HG02588 (cell line): ENCODE results near the gene FBLN5.
A peak's percentile ranks its signal among the peaks of the same experiment; 100 is the strongest.
"Not testable (repeated sequence)": the region's sequence is repeated elsewhere in the genome, so short reads cannot be mapped to it uniquely, and the experiment has no call there.

Experiments
- ATAC-seq: cut with Tn5 transposase; IDR thresholded peaks from one replicate; pipeline ENCODE4 v1.9.1; 2021; ENCODE audit warnings: mild to moderate bottlenecking, moderate library complexity; ENCODE audit not compliant: unreplicated experiment

The FBLN5 gene

DNA sequence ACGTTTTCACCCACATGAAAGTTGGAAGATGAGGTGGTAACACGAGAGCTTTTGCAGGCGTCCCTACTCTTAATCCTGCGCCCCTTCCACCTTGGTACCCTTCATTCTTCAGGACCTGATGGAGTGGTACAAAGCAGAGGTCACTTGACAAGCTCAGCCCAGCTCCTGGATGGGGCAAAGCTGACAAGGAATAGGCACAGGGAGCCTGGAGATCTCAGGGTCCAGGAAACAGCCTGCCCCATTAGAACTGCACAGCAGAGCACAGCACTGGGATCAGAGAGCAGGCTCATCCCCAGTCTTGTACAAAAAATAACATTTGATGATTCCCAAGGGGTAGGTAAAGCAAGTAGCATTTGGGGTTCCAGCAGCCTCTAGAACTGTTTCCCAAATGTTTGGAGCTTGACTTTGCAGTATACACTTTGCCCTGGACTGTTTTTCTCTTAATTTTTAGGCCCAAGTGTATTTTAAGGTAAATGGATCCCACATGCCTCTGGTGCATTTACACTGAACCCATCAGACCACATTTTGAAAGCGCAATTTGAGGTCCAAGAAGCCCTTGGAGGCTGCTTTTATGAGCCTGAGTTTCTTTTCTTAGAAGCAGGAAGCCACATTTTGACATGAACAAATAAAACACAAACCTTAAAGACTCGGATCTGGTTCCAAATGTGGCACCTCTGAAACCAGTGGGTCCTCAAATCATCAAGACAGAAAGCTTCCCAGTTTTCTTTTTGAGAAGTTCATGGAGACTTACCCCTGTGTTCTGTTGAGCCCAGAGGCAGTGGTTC, 80.8 kb downstream of the FBLN5 start:
- no peak for ATAC-seq

DNA sequence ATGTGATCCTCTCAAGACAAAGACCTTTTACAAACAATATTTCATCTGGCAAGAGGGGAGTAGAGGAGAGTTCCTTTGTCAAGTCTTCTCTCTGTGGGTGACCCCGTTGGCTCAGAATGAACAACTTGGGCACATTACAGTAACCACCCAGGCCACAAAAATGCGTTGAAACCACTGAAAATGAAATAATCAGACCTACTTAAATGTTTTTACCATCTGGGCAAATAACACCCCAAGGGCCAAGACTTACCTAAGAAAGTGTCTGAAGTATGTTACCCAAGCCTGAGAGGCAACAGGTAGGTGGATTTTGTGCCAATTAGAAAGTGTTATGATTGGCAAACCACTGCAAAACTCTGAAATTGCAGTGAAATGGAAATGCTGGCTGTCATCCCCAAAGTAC, 81.4 kb downstream of the FBLN5 start:
- ATAC-seq = no peak

DNA sequence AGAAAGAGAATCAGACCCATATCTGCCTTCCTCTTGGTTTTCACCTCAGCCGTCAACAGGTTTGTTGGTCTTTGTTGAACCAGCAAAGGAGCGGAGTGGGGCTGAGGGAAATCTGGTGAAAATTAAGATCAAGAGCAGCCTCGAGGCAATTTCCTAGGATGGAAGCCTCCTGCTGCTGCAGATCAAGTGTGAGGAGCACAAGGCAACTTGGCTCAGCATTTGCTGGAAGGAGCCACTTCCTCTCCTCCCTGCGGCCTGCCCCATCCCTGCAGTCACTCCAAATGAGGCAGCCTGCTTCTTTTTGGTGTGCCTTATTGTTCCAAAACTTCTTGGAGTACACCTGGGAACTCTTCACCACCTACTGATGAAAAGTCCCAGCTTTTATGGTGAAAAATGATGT, 85.1 kb downstream of the FBLN5 start:
- ATAC-seq = no peak

DNA sequence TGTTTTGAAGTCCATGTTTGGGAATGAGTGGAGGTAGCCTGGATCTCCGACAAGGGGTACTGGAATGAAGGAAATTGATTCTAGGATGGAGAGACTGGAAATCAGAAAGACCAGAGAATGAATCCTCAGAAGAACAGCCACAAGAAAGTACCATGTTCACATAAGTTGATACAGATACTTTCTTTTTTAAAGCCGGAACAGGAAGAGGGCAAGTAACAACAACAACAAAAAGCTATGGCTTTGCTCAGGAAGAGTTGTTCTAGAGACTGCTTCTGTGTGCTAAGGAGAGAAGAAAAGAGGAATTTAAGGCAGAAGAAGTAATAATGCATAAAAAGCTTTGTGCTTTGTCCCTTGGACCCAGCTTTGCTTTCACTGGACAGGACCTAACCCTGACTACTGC, 86.4 kb downstream of the FBLN5 start:
- ATAC-seq = no peak

DNA sequence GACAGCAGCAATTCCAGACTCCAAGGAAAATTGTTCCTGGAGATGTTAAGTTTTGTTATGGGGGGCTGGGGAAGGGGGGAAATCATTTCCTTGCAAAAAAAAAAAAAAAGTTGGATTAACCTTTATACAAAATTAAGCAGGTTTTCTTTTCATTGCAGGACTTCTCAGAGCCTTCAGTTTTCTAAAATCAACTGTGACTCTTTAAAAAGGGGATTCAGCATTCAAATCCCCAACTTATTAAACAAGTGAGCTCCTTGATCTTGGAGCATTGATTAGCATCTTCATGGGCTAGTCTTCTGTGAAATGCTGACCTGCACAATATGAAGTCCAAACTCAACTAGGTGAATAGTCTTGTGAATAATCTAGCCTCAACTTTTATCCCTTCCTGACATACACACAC, 87.3 kb downstream of the FBLN5 start:
- no peak for ATAC-seq

DNA sequence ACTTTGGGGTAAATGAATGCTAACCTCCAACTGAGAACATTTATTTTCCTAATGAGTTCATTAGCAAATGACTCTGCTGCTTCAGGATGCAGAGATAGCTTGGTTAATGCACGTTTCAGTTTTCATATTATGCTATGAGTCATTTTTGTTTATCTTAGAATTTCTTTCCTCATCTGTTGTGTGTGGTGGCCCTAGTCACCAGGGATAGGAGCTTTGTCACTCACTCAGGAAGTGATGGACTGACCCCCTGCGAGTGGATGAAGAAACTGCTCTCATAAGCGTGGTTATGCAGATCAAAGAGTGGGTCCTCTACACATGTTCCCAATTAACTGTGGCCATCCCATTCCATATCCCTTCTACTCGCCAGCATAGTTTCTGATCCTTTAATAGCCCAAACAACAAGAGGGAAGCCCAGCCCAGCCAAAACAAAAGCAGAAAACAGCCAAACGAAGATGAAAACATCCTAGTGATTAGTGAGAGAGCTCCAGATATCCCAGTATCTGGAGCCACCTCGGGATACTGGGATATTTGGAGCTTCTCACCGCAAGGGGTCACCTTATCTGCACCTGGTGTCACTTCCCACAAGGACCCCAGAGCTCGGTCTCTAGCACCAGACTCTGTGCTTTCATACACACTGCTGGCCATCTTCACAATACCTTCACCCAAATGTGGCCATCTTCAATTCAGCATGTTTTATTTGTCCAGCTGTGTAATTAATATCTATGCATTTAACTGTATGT, 88.8 kb downstream of the FBLN5 start:
- no peak for ATAC-seq

DNA sequence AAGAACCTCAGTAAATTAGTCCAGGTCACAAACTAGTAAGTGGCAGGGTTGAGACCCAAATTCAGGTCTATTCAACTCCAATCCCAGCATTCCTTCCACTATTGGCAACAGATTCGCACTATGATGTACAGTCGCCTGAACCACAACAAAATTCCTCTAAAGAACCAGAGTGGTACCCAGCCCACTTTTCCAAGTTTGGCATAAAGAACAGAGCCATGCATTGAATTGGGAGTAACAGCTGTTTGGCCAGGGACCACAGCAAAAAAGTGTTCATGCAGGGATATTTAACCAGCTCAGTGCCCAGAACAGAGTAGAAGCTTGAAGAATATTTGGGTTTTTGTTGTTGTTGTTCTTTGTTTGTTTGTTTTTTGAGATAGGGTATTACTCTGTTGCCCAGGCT, 89.9 kb downstream of the FBLN5 start:
- no peak for ATAC-seq

DNA sequence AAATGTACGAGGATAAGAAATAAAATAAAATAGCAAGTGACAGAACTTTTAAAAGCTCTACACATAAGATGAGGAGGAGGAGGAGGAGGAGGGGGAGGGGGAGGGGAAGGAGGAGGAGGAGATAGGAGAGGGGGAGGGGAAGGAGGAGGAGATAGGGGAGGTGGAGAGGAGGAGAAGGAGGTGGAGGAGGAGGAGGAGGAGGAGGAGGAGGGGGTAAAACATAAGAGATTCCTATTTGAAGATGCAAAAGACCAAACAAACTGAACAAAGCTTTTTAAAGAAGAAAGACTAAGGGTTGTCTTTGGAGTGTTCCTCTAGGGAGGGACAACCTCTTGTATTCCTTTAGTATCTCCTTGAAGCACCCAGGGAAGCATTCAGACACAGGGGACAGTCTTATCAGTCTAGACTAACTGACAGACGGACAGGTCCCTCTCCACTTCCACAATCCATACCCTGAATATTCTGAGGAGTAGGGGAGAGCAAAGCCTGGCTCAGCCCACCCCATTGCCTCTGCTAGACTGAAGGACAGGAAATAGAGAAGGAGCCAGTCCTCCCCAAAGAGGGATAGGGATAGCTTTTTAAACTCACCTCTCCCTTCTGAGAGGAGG, 93.1 kb downstream of the FBLN5 start:
- ATAC-seq = no peak

DNA sequence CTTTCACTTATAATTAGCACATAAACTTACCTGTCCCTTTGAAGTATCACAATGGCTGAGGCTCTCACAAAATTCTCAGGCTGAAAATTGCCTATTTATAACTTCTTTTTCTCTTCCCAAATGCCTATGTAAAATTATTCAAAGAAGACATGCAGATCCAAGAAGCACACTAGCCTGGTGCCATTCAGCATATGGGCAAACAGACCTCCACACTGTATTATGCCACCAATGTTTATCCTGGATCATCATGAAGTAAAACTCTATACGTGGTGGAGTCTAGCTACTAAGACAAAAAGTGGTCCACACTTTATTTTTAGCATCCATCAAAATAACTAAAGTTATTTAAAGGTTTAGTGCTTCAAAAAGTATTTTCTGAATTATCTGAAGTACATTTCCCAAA, 95.9 kb downstream of the FBLN5 start:
- no peak for ATAC-seq

DNA sequence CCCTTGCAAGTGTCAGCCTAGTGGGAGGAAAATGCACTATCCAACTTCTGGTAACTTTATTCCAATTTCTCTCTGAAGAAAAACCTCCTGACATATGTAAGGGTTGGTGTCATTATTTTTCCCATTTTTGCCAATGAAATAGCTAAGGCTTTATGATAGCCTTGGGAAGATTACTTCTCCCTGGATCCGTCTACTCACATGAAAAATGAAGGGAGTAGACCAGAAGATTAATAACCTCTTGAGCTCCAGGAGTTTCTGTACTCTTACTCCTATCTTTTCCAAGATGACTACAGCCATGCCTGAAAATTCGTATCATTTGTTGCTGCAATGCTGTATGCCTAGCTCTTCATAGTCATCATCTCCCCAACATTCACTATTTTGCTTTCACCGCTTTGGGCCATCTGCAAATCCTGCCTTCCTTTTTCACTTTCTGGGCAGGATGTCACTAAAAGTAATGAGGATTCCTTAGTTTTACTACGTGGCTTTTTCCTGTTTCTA, 98.9 kb downstream of the FBLN5 start:
- ATAC-seq = no peak

DNA sequence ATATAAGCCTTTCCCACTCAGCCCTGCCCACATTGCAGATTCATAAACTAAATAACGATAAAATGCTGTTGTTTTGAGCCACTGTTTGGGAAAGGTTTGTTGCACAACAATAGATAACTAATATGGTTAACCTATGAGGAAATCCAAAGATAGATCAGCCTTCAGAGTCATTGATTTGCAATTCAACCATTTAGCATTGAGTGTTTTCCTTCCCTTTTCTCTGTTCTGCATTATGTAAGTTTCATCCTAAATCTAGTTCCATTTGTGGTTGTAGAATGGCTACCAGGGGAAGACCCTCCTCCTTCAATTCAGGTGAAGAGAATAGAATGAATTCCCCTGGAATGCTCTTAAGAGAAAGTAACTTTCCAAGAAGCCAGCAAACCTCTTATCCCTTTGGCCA, 99.8 kb downstream of the FBLN5 start:
- peak; percentile 51 for ATAC-seq

DNA sequence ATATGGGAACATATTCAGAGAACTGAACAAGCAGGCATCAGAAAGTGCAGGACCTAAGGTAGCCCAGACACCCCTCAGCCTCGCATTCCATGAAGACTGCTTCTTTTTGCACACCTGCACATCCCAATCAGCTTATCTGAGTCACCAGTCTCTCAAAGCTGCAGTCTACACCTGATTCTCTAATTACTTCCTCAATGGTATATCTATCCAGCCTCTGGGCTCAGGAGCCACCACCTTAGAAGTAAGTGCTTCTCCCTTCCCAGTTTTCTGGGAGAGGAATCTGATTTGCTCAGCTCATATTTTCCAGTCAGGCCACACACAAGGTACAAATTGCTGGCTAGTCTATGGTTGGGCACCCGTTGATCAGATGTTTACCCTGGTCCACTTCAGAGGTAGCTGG, 101.8 kb downstream of the FBLN5 start:
- no peak for ATAC-seq

DNA sequence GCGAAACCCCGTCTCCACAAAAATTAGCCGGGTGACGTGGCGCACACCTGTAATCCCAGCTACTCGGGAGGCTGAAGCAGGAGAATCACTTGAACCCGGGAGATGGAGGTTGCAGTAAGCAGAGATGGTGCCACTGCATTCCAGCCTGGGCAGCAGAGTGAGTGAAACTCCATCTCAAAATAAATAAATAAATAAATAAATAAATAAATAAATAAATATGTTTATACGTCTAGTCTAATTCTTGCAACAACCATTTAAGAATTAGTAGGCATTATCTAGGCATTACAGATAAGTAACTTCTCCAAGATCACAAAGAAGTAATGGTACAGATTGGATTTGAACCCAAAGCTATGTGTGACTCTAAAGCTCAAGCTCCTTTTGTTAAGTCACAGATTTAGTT, 102.4 kb downstream of the FBLN5 start:
- ATAC-seq = not testable (repeated sequence)

DNA sequence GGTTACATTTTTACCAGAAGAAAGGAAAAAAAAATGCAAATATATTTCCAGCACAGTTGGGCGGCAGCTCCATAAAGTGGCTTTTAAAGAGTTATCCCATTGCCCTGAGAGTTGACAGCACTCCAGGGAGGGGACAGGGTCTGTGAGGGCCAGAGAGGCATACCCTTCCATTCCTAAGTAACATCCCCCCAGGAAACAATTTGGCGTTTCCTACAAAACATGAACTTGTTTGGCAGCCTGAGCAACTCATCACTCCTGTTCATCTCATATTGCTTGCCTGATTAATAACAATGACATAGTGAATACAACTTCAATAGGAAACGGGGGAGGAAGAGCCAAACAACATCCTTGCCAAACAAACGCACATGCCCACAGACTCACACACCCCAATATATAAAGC, 103.5 kb downstream of the FBLN5 start:
- no peak for ATAC-seq

DNA sequence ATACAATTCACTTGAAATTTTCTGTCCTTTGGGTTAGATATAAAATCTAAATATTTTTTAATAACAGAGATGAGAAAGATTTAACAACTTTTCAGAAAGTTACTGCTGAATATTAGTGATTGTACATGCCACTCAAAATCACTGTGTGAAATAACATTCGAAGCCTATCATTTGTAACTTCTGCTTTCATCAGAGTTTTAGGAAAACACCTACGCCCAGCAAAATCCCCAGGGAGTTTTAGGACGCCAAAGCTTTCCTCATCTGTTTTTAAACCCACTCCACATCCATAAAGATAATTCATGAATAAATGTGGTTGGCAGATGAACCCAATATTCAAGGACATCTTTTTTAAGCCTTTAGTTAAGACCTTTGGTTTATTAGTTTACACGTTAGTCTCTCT, 104.1 kb downstream of the FBLN5 start:
- ATAC-seq = no peak

DNA sequence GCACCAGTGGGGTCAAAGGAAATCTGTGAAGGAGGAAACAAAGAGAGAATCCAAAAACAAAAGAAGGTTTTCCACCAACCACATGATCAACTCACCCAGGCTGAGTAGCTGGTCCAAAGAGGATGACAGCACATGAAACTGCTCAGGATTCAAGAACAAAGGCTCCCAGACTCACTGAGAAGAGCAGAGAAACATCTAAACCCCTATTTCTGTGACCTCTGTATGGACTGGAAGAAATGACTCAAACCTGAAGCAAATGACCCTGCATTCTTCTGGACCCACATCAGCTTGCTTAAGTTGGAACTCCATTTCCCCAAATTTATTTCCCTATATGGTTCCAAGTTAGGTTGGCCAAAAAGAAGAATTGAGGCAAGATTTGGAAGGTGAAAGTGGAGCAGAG, 106.4 kb downstream of the FBLN5 start:
- no peak for ATAC-seq

DNA sequence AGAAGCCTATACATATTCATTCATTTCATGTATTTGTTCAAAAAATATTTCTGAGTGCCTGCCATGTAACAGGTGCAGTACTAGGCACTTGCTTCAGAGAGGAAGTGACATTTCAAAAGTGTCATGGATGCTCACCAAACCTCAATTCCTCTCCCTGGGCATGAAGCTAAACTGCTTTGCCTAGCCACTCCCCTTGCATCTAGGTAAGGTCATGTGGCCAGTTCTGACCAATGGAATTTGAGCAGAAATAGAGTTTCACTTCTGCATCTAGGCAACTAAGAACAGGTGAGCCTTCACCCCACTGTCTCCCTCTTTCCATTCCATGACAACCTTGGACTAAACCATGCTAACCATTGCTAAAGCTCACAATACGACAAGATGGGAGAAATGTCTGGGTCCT, 107.7 kb downstream of the FBLN5 start:
- no peak for ATAC-seq

DNA sequence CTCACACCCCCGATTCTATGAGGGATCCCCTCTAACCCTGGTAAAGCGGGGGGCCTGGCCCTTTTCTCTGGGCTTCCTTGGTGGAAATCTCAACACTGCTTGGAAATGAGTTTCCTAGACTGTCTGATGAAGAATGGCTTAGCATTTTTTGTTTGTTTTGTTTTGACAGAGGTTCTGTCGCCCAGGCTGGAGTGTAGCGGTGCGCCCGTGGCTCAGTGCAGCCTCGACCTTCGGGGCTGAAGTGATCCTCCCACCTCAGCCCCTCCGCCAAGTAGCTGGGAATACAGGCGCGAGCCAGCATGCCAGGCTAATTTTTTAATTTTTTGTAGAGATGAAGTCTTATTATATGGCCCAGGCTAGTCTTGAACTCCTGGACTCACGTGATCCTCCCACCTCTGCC, 110.4 kb downstream of the FBLN5 start:
- no peak for ATAC-seq

DNA sequence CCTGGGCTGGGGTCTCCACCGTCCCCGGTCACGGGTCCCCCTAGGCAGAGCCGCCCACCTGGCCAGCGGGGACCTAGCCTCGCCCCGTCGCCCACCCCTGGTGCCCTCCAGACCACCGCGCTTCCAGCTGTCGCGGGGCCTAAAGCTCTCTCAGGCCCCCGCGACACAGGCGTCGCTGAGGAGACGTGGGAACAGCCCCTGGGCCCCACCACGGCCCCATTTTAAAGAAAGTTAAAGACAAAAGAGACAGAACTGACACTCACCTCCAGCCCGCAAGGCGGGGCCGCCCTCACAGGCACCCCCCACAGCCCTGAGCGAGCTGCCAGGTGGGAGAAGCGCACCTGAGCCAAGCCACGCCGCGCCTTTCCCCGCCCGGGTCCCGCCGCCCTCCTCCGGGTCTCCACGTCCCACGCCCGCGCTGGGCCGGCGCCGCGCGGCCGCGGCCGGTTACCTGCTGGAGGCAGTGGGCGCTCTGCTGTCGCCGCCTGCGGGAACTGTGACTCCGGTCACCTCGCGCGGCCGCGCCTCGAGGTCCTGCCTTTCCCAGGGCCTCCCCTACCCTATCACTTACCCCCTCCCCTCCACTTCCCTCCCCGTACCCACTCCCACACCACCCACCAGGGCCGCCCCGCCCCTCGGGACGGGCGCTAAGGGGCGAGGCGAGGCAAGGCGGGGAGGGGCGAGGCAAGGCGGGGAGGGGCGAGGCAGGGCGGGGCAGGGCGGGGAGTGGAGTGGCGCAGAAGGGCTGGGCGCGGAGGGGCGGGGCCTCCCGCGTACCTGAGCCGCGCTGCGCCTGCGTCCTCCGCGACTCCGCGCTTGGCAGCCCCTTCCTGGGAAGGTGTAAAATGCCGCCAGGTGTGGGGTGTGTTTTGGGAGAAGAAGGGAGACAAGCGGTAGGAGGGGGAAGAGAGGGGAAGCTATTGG, 111.3 kb downstream of the FBLN5 start:
- ATAC-seq = peak; percentile 52

DNA sequence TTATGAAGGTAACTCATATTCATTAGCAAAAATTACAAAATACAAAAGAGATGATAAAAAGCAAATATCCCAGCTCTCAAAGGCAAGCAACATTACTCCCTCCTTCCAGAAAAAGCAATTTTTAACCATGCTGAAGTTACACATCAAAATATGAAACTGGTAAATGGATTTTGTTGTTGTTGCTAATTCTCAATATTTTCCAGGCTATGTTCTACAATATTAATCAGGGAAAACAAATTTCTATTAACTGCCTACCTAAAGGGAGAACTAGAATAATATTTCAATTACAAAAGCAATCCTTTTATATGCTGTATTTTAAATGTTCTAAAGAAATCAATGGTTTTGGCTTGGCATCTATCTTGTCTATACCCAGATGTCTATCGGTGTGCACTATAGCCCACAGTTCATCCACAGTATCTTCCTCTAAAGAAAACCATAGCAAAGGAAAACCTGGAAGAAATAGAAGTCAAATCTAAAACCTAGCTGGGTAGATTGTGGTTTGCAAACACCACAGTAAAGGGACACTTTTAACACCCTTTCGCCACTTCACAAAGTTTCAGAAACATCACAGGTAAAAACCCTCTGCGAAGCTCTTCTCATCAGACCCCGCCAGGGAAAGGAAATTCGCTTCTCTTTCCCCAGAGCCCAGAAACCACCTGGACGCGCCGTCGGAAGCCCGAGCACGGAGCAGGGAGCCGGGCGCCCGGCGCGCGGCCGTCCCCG, 112.1 kb downstream of the FBLN5 start:
- ATAC-seq = peak; percentile 31
